Neural cell (in vitro differentiated cells): Measurements from ENCODE around the gene VPREB3. TPM values are rescaled to one million over a fixed set of nuclear protein-coding genes. Genes with fewer than 3 reads are reported as not detected.

Source experiments
- H2AFZ ChIP-seq: fragments of 200-600, 300-800 bp; sonication (generic), shearing (Covaris generic); 2 replicates; pipeline ENCODE4 v1.6.0; 2014; ENCODE audit warnings: low read depth, mild to moderate bottlenecking, antibody characterized with exemption, low read length, moderate library complexity
- H3F3A ChIP-seq: fragments of 200-600 bp; shearing (Covaris generic); 2 replicates; pipeline ENCODE4 v1.6.1; 2016; ENCODE audit warnings: mild to moderate bottlenecking, moderate library complexity, mixed read lengths, antibody characterized with exemption, low read length; ENCODE audit not compliant: insufficient read depth, poor library complexity, severe bottlenecking
- H3K27ac ChIP-seq: fragments of 200-600, 300-800 bp; sonication (generic), shearing (Covaris generic); 2 replicates; pipeline ENCODE4 v1.5.1; 2014; ENCODE audit warnings: mild to moderate bottlenecking, low read length, moderate library complexity
- H3K27me3 ChIP-seq: fragments of 300-800, 200-600 bp; sonication (generic), shearing (Covaris generic); 2 replicates; pipeline ENCODE4 v1.6.0; 2014; ENCODE audit warnings: mild to moderate bottlenecking, low read depth, low read length, moderate library complexity; ENCODE audit not compliant: insufficient read depth
- H3K36me3 ChIP-seq: fragments of 300-800, 200-600 bp; sonication (generic), shearing (Covaris generic); 2 replicates; pipeline ENCODE4 v1.5.1; 2014; ENCODE audit warnings: mild to moderate bottlenecking, antibody characterized with exemption, low read length, moderate library complexity; ENCODE audit not compliant: insufficient read depth
- H3K4me2 ChIP-seq: fragments of 300-800, 200-600 bp; sonication (generic), shearing (Covaris generic); 2 replicates; pipeline ENCODE4 v1.6.0; 2014; ENCODE audit warnings: mild to moderate bottlenecking, low read length
- H3K4me3 ChIP-seq: fragments of 300-800, 200-600 bp; sonication (generic), shearing (Covaris generic); 2 replicates; pipeline ENCODE4 v1.5.1; 2014; ENCODE audit warnings: mild to moderate bottlenecking, low read length, moderate library complexity
- H3K79me2 ChIP-seq: fragments of 200-600 bp; shearing (Covaris generic); replicated peaks from 2 replicates; pipeline ENCODE4 v1.6.0; 2014; ENCODE audit warnings: mild to moderate bottlenecking, low read length, moderate library complexity; ENCODE audit not compliant: insufficient read depth
- H3K9ac ChIP-seq: fragments of 300-800, 200-600 bp; sonication (generic), shearing (Covaris generic); 2 replicates; pipeline ENCODE4 v1.6.1; 2016; ENCODE audit warnings: mild to moderate bottlenecking, low read length, mixed read lengths
- H3K9me2 ChIP-seq: fragments of 200-600 bp; shearing (Covaris generic); 2 replicates; pipeline ENCODE4 v1.6.1; 2016; ENCODE audit warnings: mild to moderate bottlenecking, low read length, mixed read lengths; ENCODE audit not compliant: insufficient read depth
- H3K9me3 ChIP-seq: fragments of 200-600, 300-800 bp; sonication (generic), shearing (Covaris generic); 2 replicates; pipeline ENCODE4 v1.6.1; 2016; ENCODE audit warnings: mild to moderate bottlenecking, mixed run types, low read length, moderate library complexity, mixed read lengths
- H4K20me1 ChIP-seq: fragments of 200-600 bp; shearing (Covaris generic); 2 replicates; pipeline ENCODE4 v1.6.1; 2016; ENCODE audit warnings: mild to moderate bottlenecking, mixed run types; ENCODE audit not compliant: insufficient read depth
- EP300 ChIP-seq: fragments of 450-650 bp; conservative IDR thresholded peaks from 2 replicates; pipeline ENCODE4 v1.6.1; 2014; ENCODE audit warnings: antibody characterized with exemption, mild to moderate bottlenecking, moderate library complexity; ENCODE audit not compliant: poor library complexity, severe bottlenecking
- EZH2 ChIP-seq: fragments of 200-600, 300-800 bp; shearing (Covaris generic), sonication (generic); IDR thresholded peaks from 2 replicates; pipeline ENCODE4 v1.6.1; 2014; ENCODE audit warnings: antibody characterized with exemption, low read length, borderline replicate concordance, mild to moderate bottlenecking; ENCODE audit not compliant: insufficient read depth, poor library complexity, severe bottlenecking
- MXI1 ChIP-seq: fragments of 450-650 bp; conservative IDR thresholded peaks from 2 replicates; pipeline ENCODE4 v1.6.1; 2014; ENCODE audit warnings: antibody characterized with exemption, mild to moderate bottlenecking; ENCODE audit not compliant: poor library complexity, severe bottlenecking
- POLR2AphosphoS5 ChIP-seq: IDR thresholded peaks from 2 replicates; pipeline ENCODE4 v1.6.1; 2012
- RAD21 ChIP-seq: fragments of 450-650 bp; conservative IDR thresholded peaks from 2 replicates; pipeline ENCODE4 v1.6.1; 2014; ENCODE audit warnings: antibody characterized with exemption, mild to moderate bottlenecking, moderate library complexity
- SMC3 ChIP-seq: fragments of 450-650 bp; conservative IDR thresholded peaks from 2 replicates; pipeline ENCODE4 v1.6.1; 2014; ENCODE audit warnings: antibody characterized with exemption, mild to moderate bottlenecking, moderate library complexity; ENCODE audit not compliant: poor library complexity
- TAF1 ChIP-seq: IDR thresholded peaks from 2 replicates; pipeline ENCODE4 v1.6.1; 2012; ENCODE audit warnings: low read depth
- polyA plus RNA-seq: library from polyadenylated mRNA; depleted of rRNA; stranded (reverse); fragments of >200 nt; gene quantifications from 2 replicates; pipeline ENCODE4 v1.2.3, GENCODE V29; 2014
- TF ChIP-seq, protein P1 (sequence below): fragments of 450-650 bp; IDR thresholded peaks from 2 replicates; pipeline ENCODE4 v1.5.1; 2014; ENCODE audit warnings: antibody characterized with exemption, mild to moderate bottlenecking, moderate library complexity; ENCODE audit not compliant: poor library complexity, severe bottlenecking
- TF ChIP-seq, protein P2 (sequence below): IDR thresholded peaks from 2 replicates; pipeline ENCODE4 v1.6.1; 2012; ENCODE audit warnings: borderline replicate concordance

The VPREB3 gene
- polyA plus RNA-seq, 1 donor from 2014 or later, result not detected

DNA sequence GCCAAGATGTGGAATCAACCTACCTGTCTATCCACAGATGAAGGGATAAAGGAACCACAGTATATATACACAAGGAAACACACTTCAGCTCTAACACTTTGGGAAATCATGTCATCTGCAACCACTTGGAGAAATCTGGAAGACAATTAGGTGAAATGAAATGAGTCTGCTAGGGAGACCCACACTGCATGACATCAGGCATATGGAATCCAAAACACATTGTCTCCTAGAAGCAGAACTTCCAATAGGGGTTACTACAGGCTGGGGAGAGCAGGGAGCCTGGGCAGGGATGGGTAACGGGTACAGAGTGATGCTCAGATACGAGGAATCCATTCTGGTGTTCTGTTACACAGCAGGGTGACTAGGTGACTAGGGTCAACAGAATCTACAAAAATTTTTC, 45.1 kb downstream of the VPREB3 start:
- H3K36me3 ChIP-seq, result peaks cover 19% of the 10 kb centered on the region
- no peaks in the 10 kb centered on the region for H3K9me2 ChIP-seq
- no peak overlapping the region for H3K9ac ChIP-seq
- TF ChIP-seq RAD21, result no peak
- TF ChIP-seq, protein P1, sequence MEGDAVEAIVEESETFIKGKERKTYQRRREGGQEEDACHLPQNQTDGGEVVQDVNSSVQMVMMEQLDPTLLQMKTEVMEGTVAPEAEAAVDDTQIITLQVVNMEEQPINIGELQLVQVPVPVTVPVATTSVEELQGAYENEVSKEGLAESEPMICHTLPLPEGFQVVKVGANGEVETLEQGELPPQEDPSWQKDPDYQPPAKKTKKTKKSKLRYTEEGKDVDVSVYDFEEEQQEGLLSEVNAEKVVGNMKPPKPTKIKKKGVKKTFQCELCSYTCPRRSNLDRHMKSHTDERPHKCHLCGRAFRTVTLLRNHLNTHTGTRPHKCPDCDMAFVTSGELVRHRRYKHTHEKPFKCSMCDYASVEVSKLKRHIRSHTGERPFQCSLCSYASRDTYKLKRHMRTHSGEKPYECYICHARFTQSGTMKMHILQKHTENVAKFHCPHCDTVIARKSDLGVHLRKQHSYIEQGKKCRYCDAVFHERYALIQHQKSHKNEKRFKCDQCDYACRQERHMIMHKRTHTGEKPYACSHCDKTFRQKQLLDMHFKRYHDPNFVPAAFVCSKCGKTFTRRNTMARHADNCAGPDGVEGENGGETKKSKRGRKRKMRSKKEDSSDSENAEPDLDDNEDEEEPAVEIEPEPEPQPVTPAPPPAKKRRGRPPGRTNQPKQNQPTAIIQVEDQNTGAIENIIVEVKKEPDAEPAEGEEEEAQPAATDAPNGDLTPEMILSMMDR, result no peak
- TF ChIP-seq, protein P2, sequence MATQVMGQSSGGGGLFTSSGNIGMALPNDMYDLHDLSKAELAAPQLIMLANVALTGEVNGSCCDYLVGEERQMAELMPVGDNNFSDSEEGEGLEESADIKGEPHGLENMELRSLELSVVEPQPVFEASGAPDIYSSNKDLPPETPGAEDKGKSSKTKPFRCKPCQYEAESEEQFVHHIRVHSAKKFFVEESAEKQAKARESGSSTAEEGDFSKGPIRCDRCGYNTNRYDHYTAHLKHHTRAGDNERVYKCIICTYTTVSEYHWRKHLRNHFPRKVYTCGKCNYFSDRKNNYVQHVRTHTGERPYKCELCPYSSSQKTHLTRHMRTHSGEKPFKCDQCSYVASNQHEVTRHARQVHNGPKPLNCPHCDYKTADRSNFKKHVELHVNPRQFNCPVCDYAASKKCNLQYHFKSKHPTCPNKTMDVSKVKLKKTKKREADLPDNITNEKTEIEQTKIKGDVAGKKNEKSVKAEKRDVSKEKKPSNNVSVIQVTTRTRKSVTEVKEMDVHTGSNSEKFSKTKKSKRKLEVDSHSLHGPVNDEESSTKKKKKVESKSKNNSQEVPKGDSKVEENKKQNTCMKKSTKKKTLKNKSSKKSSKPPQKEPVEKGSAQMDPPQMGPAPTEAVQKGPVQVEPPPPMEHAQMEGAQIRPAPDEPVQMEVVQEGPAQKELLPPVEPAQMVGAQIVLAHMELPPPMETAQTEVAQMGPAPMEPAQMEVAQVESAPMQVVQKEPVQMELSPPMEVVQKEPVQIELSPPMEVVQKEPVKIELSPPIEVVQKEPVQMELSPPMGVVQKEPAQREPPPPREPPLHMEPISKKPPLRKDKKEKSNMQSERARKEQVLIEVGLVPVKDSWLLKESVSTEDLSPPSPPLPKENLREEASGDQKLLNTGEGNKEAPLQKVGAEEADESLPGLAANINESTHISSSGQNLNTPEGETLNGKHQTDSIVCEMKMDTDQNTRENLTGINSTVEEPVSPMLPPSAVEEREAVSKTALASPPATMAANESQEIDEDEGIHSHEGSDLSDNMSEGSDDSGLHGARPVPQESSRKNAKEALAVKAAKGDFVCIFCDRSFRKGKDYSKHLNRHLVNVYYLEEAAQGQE, result no peak
- no peak for TF ChIP-seq SMC3
- TF ChIP-seq TAF1, result no peak
- no peak overlapping the region for H3K4me3 ChIP-seq
- H3K4me2 ChIP-seq, result no peak overlapping the region
- no peak overlapping the region for H2AFZ ChIP-seq
- H3K27me3 ChIP-seq, result no peaks in the 10 kb centered on the region
- no peaks in the 10 kb centered on the region for H3K79me2 ChIP-seq
- no peak overlapping the region for H3K27ac ChIP-seq
- no peaks in the 10 kb centered on the region for H3F3A ChIP-seq
- H3K9me3 ChIP-seq, result no peaks in the 10 kb centered on the region
- H4K20me1 ChIP-seq, result no peaks in the 10 kb centered on the region

DNA sequence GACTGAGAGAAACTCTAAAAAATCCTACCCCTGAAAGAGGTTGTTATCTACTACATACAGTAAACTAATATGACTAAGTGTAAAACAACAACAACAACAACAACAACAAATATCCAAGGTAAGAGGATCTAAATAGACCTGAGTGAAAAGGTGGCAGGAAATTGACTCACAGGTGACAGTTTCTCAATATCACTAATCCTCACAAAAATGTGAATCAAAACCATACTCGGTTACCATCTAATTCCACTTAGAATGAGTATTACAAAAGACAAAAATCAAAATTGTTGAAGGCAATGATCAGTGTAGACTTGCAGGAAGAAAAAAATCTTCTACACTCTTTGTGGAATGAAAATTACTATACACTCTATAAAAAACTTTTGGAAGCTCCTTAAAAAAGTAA, 46.0 kb downstream of the VPREB3 start:
- Histone ChIP-seq H3K9ac (no peak overlapping the region), H3K36me3 (peaks cover 19% of the 10 kb centered on the region), H3K9me2 (no peaks in the 10 kb centered on the region), H2AFZ (no peak overlapping the region), H3K9me3 (no peaks in the 10 kb centered on the region), H4K20me1 (no peaks in the 10 kb centered on the region), H3K4me2 (no peak overlapping the region), H3K27ac (no peak overlapping the region), H3K27me3 (no peaks in the 10 kb centered on the region), H3F3A (no peaks in the 10 kb centered on the region), H3K4me3 (no peak overlapping the region), H3K79me2 (no peaks in the 10 kb centered on the region)
- no peak for TF ChIP-seq MXI1
- no peak for TF ChIP-seq POLR2AphosphoS5
- TF ChIP-seq SMC3, result no peak
- TF ChIP-seq RAD21, result no peak
- TF ChIP-seq EZH2, result no peak
- TF ChIP-seq EP300, result no peak
- TF ChIP-seq TAF1, result no peak
- TF ChIP-seq, protein P1, result no peak
- TF ChIP-seq, protein P2, result no peak
